ENCODE measurements around the gene ZNF582.
A peak's percentile ranks its signal among the peaks of the same experiment; 100 is the strongest.
"Not testable (repeated sequence)": the region's sequence is repeated elsewhere in the genome, so short reads cannot be mapped to it uniquely, and the experiment has no call there.

The ZNF582 gene

GRCh38 chr19:56351208-56351607, 42.1 kb downstream of the ZNF582 start:
- no peak for DNase-seq (ENCODE audit: low spot score)

GRCh38 chr19:56350416-56351045, 42.8 kb downstream of the ZNF582 start:
- peak; percentile 46 for DNase-seq (ENCODE audit: low spot score)

- no peak for DNase-seq (ENCODE audit: low spot score)
These were observed 45.0 kb downstream of the ZNF582 start for GRCh38 chr19:56348289-56348877.

- no peak for DNase-seq (ENCODE audit: low spot score)
These were observed 46.1 kb downstream of the ZNF582 start for GRCh38 chr19:56347163-56347778.

- DNase-seq (ENCODE audit: low spot score), result no peak
These were observed 51.4 kb downstream of the ZNF582 start for GRCh38 chr19:56341948-56342347.

- not testable (repeated sequence) for DNase-seq (ENCODE audit: low spot score)
These were observed 54.3 kb downstream of the ZNF582 start for GRCh38 chr19:56339031-56339430.

GRCh38 chr19:56337077-56337476, 56.3 kb downstream of the ZNF582 start:
- DNase-seq (ENCODE audit: low spot score), result not testable (repeated sequence)

- DNase-seq (ENCODE audit: low spot score), result not testable (repeated sequence)
These were observed 58.0 kb downstream of the ZNF582 start for GRCh38 chr19:56335371-56335770.

- peak; percentile 53 for DNase-seq (ENCODE audit: low spot score)
These were observed 59.8 kb downstream of the ZNF582 start for GRCh38 chr19:56333506-56333905.

All from kidney capillary endothelial cell (primary cell).